ENCODE results near the gene HOXA1.

Gene HOXA1

DNA sequence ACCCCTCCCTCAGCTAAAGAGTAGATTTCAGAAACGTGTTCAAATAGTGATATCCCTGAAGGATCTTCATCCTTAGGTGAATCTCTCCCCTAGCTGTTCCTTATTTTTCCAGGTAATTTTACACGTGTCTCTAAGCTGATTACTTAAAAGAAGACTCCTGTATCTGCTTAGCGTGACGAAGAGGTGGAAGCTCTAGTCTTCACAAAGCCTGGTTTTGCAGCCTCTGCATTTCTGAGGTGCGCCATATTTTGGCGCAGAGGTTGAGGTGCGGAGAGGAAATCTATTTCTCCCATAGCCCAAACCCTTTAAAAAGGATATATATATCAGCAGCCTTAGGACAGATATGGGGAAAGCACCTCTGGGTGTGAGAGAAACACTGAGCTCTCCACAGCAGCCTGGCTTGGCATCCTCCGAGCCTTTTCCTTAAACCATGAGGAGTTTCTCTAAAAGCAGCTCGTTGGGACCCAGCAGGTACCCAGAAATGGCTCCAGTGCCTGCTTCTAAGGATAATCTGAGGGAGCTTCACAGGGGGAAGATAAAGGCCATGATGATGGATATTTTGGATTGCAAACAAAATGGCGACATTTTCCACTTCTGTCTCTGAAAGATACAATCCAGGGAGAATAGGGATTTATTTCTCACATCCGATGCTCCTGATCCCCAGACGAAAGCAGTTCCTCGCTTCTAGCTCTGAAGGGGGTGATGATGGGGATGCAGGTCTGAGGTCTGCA lies 9.7 kb upstream of the HOXA1 start:
- no peak overlapping the region for H3K27ac ChIP-seq (replicated peaks)
- TF ChIP-seq, protein P1, sequence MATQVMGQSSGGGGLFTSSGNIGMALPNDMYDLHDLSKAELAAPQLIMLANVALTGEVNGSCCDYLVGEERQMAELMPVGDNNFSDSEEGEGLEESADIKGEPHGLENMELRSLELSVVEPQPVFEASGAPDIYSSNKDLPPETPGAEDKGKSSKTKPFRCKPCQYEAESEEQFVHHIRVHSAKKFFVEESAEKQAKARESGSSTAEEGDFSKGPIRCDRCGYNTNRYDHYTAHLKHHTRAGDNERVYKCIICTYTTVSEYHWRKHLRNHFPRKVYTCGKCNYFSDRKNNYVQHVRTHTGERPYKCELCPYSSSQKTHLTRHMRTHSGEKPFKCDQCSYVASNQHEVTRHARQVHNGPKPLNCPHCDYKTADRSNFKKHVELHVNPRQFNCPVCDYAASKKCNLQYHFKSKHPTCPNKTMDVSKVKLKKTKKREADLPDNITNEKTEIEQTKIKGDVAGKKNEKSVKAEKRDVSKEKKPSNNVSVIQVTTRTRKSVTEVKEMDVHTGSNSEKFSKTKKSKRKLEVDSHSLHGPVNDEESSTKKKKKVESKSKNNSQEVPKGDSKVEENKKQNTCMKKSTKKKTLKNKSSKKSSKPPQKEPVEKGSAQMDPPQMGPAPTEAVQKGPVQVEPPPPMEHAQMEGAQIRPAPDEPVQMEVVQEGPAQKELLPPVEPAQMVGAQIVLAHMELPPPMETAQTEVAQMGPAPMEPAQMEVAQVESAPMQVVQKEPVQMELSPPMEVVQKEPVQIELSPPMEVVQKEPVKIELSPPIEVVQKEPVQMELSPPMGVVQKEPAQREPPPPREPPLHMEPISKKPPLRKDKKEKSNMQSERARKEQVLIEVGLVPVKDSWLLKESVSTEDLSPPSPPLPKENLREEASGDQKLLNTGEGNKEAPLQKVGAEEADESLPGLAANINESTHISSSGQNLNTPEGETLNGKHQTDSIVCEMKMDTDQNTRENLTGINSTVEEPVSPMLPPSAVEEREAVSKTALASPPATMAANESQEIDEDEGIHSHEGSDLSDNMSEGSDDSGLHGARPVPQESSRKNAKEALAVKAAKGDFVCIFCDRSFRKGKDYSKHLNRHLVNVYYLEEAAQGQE (IDR thresholded peaks at IDR 0.05; ENCODE audit: insufficient replicate concordance, low read depth), result no peak
- no peak for TF ChIP-seq POLR2AphosphoS5 (IDR thresholded peaks at IDR 0.05; ENCODE audit: low read depth)
- no peak for TF ChIP-seq GABPA (IDR thresholded peaks at IDR 0.05; ENCODE audit: low read depth)
- no peak for TF ChIP-seq SPI1 (IDR thresholded peaks at IDR 0.05; ENCODE audit: borderline replicate concordance, low read depth)
- TF ChIP-seq, protein P2, sequence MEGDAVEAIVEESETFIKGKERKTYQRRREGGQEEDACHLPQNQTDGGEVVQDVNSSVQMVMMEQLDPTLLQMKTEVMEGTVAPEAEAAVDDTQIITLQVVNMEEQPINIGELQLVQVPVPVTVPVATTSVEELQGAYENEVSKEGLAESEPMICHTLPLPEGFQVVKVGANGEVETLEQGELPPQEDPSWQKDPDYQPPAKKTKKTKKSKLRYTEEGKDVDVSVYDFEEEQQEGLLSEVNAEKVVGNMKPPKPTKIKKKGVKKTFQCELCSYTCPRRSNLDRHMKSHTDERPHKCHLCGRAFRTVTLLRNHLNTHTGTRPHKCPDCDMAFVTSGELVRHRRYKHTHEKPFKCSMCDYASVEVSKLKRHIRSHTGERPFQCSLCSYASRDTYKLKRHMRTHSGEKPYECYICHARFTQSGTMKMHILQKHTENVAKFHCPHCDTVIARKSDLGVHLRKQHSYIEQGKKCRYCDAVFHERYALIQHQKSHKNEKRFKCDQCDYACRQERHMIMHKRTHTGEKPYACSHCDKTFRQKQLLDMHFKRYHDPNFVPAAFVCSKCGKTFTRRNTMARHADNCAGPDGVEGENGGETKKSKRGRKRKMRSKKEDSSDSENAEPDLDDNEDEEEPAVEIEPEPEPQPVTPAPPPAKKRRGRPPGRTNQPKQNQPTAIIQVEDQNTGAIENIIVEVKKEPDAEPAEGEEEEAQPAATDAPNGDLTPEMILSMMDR (IDR thresholded peaks at IDR 0.05; ENCODE audit: insufficient read depth, low read length), result no peak
- DNase-seq (ENCODE audit: low read depth in 1 of 2, low spot score in 1 of 2), result no peak
- no peak overlapping the region for H3K4me3 ChIP-seq (replicated peaks; ENCODE audit: insufficient read depth, low read length)
- H3K27me3 ChIP-seq (ENCODE audit: insufficient read depth, poor library complexity, severe bottlenecking), result peaks cover 38% of the 10 kb centered on the region

DNA sequence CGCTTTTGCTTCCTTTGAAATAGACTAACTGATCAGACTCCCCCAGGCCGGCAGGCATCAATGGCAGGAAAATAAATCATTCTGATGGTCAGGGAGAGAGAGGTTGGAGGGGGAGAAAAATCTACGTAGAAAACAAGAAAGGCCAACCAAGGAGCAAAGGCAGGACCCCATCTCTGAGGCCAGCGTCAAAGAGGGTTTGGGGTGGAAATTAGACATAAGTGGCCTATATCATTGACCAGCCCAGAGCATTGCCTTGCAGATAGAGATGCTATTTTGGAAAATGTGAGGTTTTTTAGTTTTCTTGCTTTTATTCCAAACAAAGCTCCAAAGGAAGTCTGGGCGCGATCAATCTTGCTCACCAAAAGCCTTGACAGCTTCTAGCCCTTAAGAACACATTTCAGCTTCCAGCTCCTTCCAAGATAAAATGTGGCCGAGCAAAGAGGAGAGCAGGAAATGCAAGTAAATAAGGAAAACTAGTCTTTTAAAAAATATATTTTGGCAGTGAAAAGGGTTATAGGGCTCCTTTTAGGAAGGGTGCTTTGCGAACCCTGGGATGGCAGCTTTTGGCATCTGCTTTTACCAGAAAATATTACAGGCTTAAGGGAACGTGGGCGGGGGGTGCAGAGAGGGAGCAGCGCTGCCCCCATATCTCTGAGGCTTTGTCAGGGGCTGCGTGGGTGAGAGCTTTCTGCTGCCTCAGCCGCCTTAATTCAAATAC lies 8.7 kb upstream of the HOXA1 start:
- no peak for DNase-seq (ENCODE audit: low read depth in 1 of 2, low spot score in 1 of 2)
- Histone ChIP-seq H3K27ac (replicated peaks) (no peak overlapping the region), H3K27me3 (ENCODE audit: insufficient read depth, poor library complexity, severe bottlenecking) (peaks cover 38% of the 10 kb centered on the region), H3K4me3 (replicated peaks; ENCODE audit: insufficient read depth, low read length) (no peak overlapping the region)
- TF ChIP-seq GABPA (IDR thresholded peaks at IDR 0.05; ENCODE audit: low read depth), result no peak
- TF ChIP-seq SPI1 (IDR thresholded peaks at IDR 0.05; ENCODE audit: borderline replicate concordance, low read depth), result no peak
- TF ChIP-seq, protein P1 (IDR thresholded peaks at IDR 0.05; ENCODE audit: insufficient replicate concordance, low read depth), result no peak
- TF ChIP-seq, protein P2 (IDR thresholded peaks at IDR 0.05; ENCODE audit: insufficient read depth, low read length), result no peak
- TF ChIP-seq POLR2AphosphoS5 (IDR thresholded peaks at IDR 0.05; ENCODE audit: low read depth), result no peak

DNA sequence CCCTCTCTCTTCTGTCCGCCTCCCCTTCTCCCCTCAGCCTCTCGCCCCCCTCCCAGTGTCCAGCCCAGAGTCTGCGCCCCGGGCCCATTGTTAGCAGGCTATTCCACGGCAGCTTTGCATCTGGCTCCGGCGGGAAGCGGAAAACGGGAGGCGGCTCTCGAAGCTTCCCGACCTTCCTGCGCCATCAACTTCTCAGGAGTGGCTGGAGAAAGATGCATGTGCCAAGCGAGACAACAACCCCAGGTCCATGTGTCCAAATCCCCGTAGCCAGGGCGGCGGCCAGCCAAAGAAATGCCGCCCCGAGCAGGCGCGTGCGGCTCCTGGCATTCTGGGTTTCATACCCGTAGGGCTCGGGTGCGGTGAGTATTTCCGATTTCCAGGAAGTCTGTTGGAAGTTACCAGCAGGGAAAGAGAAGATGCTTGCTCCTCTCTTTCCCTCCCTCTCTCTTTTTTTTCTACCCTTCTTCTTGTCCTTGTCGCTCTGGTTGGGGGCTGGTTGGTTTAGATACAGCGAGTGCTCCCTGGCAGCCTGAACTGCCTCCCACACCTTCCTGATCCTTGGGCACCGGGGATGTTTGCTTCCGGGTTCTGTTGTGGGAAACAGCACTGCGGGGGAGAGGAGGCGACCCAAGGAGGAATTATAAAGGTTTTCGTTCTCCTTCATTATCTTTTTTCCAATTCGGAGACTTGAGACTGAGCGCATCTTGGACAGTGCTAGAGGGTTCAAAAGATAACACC lies 7.9 kb upstream of the HOXA1 start:
- H3K4me3 ChIP-seq (replicated peaks; ENCODE audit: insufficient read depth, low read length), result no peak overlapping the region
- peaks cover 38% of the 10 kb centered on the region for H3K27me3 ChIP-seq (ENCODE audit: insufficient read depth, poor library complexity, severe bottlenecking)

More for the DNA sequence above, 7.9 kb upstream of the HOXA1 start:
- DNase-seq (ENCODE audit: low read depth in 1 of 2, low spot score in 1 of 2), result no peak
- TF ChIP-seq, protein P1 (IDR thresholded peaks at IDR 0.05; ENCODE audit: insufficient replicate concordance, low read depth), result no peak
- TF ChIP-seq GABPA (IDR thresholded peaks at IDR 0.05; ENCODE audit: low read depth), result no peak
- TF ChIP-seq, protein P2 (IDR thresholded peaks at IDR 0.05; ENCODE audit: insufficient read depth, low read length), result no peak
- TF ChIP-seq POLR2AphosphoS5 (IDR thresholded peaks at IDR 0.05; ENCODE audit: low read depth), result no peak
- TF ChIP-seq SPI1 (IDR thresholded peaks at IDR 0.05; ENCODE audit: borderline replicate concordance, low read depth), result no peak
- H3K27ac ChIP-seq (replicated peaks), result no peak overlapping the region

Data from HL-60 (cell line).